Calu3 (cell line): ENCODE data around the gene HYPK. TPM values are rescaled to one million over a fixed set of nuclear protein-coding genes. Genes with fewer than 3 reads are reported as not detected.

Source experiments
- BruUV-seq: library from RNA; stranded (reverse); fragments of 400-500 nt; replicated peaks from 2 replicates; lab custom pipeline; 2021; lab: Mats Ljungman, UMichigan
- CTCF ChIA-PET: fragments of 300-600 bp; sonication (Branson Sonifier 250); formaldehyde crosslinking; loops from one replicate; lab custom pipeline; 2022; ENCODE audit warnings: antibody characterized with exemption; lab: Charles Lee
- DNase-seq: peaks from one replicate; pipeline ENCODE4 v3.0.0; 2022
- H3K27ac Mint-ChIP-seq: one replicate; pipeline ENCODE4 v1.8.0; 2022; ENCODE audit warnings: mixed read lengths; ENCODE audit not compliant: unreplicated experiment
- H3K27me3 Mint-ChIP-seq: one replicate; pipeline ENCODE4 v1.8.0; 2022; ENCODE audit warnings: mixed read lengths; ENCODE audit not compliant: unreplicated experiment
- H3K36me3 Mint-ChIP-seq: one replicate; pipeline ENCODE4 v1.8.0; 2022; ENCODE audit warnings: mild to moderate bottlenecking, moderate library complexity, mixed read lengths; ENCODE audit not compliant: insufficient read depth, unreplicated experiment
- H3K4me1 Mint-ChIP-seq: one replicate; pipeline ENCODE4 v1.8.0; 2022; ENCODE audit warnings: mild to moderate bottlenecking, low read depth, mixed read lengths; ENCODE audit not compliant: unreplicated experiment
- H3K4me3 Mint-ChIP-seq: one replicate; pipeline ENCODE4 v1.8.0; 2022; ENCODE audit warnings: mild to moderate bottlenecking, low read depth, moderate library complexity, mixed read lengths; ENCODE audit not compliant: unreplicated experiment
- H3K9me3 Mint-ChIP-seq: one replicate; pipeline ENCODE4 v1.8.0; 2022; ENCODE audit warnings: low read depth, mixed read lengths; ENCODE audit not compliant: unreplicated experiment
- intact Hi-C: fragments of 100-400 bp; cut with micrococcal nuclease; formaldehyde crosslinking; loops from one replicate; pipeline ENCODE4 v1.10.0; 2022; ENCODE audit not compliant: unreplicated experiment
- total RNA-seq: library from RNA; stranded (reverse); gene quantifications from 2 replicates; pipeline ENCODE4 v1.2.3, GENCODE V29; 2022
- TF ChIP-seq, protein P1 (sequence below): fragments of 200-600 bp; IDR thresholded peaks from one replicate; pipeline ENCODE4 v1.8.0; 2022; ENCODE audit warnings: antibody characterized with exemption; ENCODE audit not compliant: unreplicated experiment

Gene HYPK
- total RNA-seq, 1 experiment from 2014 or later = 17.4 TPM

DNA sequence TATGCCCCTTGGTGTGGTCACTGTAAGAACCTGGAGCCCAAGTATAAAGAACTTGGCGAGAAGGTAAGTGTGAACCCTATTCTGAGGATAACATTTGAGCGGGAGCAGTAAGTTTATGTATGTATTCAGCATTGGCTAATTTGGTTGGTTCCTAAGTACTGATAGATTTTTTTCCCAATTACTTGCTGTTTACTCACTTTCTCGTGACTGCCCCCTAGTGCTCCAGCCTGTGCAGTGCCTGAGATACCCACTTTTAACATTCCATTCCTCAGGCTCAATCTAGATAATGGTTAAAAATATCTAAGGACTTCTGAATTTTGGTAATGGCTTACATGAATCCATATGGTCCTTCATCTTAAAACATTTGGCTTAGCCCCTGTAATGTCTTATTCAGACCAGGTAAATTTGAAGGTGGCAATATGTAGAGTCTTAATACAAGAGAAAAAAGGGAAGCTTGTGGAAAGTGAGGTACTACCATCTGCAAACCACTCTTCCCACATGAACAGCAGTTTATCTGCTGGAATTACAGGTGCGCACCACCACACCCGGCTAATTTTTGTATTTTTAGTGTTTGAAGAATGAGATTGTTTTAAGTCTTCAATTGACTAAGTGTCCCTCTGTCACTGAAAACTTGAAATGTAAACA, 30.7 kb upstream of the HYPK start:
- TF ChIP-seq, protein P1, sequence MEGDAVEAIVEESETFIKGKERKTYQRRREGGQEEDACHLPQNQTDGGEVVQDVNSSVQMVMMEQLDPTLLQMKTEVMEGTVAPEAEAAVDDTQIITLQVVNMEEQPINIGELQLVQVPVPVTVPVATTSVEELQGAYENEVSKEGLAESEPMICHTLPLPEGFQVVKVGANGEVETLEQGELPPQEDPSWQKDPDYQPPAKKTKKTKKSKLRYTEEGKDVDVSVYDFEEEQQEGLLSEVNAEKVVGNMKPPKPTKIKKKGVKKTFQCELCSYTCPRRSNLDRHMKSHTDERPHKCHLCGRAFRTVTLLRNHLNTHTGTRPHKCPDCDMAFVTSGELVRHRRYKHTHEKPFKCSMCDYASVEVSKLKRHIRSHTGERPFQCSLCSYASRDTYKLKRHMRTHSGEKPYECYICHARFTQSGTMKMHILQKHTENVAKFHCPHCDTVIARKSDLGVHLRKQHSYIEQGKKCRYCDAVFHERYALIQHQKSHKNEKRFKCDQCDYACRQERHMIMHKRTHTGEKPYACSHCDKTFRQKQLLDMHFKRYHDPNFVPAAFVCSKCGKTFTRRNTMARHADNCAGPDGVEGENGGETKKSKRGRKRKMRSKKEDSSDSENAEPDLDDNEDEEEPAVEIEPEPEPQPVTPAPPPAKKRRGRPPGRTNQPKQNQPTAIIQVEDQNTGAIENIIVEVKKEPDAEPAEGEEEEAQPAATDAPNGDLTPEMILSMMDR = no peak
- Mint-ChIP-seq H3K27ac (no peak overlapping the region), H3K36me3 (peaks cover 50% of the 10 kb centered on the region), H3K27me3 (no peaks in the 10 kb centered on the region), H3K4me1 (no peaks in the 10 kb centered on the region), H3K9me3 (no peaks in the 10 kb centered on the region), H3K4me3 (no peak overlapping the region)
- BruUV-seq = no TSS peak
- DNase-seq = peak; percentile 52
- CTCF ChIA-PET = interaction anchor here (0.5 kb wide), 1 partner anchor 30 kb away, joined by 5 read pairs; no protein-coding TSS in a partner anchor
- intact Hi-C loops = loop anchor here (2.0 kb wide), 1 partner anchor 21 kb away; no protein-coding TSS in a partner anchor

DNA sequence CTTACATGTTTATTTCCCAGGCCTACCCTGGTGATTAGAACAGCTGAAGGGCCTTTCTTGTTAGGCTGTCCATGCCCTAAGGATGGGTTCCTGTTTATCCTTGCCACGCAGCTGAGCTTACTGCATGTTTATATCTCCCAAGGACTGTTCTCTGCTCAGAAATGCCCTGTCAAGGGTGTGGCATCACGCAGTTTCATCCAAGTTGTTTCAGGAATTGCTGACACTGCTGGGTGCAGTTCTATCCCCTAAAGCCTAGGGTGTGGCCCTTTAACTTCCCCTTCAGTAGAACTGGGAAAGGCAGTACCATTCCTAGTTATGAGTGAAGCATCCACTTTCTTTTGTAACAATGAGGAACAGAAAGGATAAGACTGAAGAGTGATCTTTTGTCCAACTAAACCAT, 28.6 kb upstream of the HYPK start:
- Mint-ChIP-seq H3K27me3 (no peaks in the 10 kb centered on the region), H3K36me3 (peaks cover 62% of the 10 kb centered on the region), H3K9me3 (no peaks in the 10 kb centered on the region), H3K4me1 (no peaks in the 10 kb centered on the region), H3K4me3 (no peak overlapping the region), H3K27ac (no peak overlapping the region)
- CTCF ChIA-PET = no interaction called here
- DNase-seq = no peak
- no TSS peak for BruUV-seq
- intact Hi-C loops = no loop called here
- TF ChIP-seq, protein P1 = no peak

DNA sequence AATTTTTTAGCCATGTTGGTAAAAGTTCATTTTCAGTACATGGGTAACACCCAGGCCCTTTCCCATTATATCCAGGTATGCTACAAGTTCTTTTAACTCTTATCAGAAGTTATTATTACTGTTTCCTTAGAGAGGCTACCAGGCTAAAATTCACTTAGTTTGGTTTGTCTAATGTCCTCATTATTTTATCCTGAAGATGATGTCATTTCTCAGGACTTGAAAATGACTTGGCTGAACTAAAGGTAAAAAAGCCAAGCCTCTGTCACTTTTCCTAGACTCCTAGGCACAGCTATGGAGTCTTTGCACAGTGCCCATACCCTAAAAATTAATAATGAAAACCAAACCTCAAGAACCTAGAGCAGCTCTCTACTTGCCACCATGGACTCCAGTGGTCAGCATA, 27.8 kb upstream of the HYPK start:
- Mint-ChIP-seq H3K27me3 (no peaks in the 10 kb centered on the region), H3K27ac (no peak overlapping the region), H3K4me3 (no peak overlapping the region), H3K9me3 (no peaks in the 10 kb centered on the region), H3K4me1 (no peaks in the 10 kb centered on the region), H3K36me3 (peaks cover 63% of the 10 kb centered on the region)
- TF ChIP-seq, protein P1 = no peak
- CTCF ChIA-PET = no interaction called here
- intact Hi-C loops = no loop called here
- no peak for DNase-seq
- no TSS peak for BruUV-seq

DNA sequence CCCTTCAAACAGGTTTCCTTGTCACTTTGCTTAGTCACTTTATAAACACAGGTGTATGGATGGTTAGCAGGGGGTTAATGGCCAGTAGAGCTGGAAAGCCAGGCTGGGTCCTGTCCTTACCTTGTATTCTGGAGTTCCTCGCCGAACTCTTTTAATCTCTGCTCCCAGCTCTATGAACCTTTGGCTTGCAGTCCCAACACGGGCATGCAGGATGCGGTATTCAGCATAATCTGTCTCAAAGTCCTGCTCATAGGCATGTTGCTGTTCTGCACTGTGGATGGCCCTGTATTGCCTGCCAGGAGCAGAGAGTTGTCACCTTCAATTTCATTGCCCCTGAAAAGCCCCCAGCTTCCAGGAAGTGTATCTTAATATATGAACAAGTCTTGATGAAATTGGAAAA, 26.3 kb upstream of the HYPK start:
- H3K4me1 Mint-ChIP-seq = no peaks in the 10 kb centered on the region
- CTCF ChIA-PET = no interaction called here
- H3K27me3 Mint-ChIP-seq = no peaks in the 10 kb centered on the region
- DNase-seq = no peak
- H3K9me3 Mint-ChIP-seq = no peaks in the 10 kb centered on the region
- TF ChIP-seq, protein P1 = no peak
- H3K27ac Mint-ChIP-seq = no peak overlapping the region
- intact Hi-C loops = no loop called here
- peaks cover 51% of the 10 kb centered on the region for H3K36me3 Mint-ChIP-seq
- no peak overlapping the region for H3K4me3 Mint-ChIP-seq
- BruUV-seq = no TSS peak
